HepG2 (cell line): Measurements from ENCODE around the gene ATRN. TPM values are rescaled to one million over a fixed set of nuclear protein-coding genes. Genes with fewer than 3 reads are reported as not detected.

Experiments used
- EP300 ChIP-seq, 3 experiments: sonication (generic) in 1 of 3; formaldehyde crosslinking in 1 of 3; IDR thresholded peaks; 2 replicates each; pipeline versions ENCODE4 v1.5.1 to v1.6.1; 2011 to 2020; ENCODE audit warnings: low read depth in 2 of 3, low read length in 2 of 3, borderline replicate concordance in 1 of 3, improper control_type of control experiment in 1 of 3, mild to moderate bottlenecking in 1 of 3, missing genetic modification reagents in 1 of 3, moderate library complexity in 1 of 3
- NR1H2 ChIP-seq: sonication (generic); formaldehyde crosslinking; IDR thresholded peaks from 2 replicates; pipeline ENCODE4 v1.8.1; 2022; ENCODE audit warnings: low read depth, missing genetic modification reagents, borderline replicate concordance
- RFXANK ChIP-seq: IDR thresholded peaks from 2 replicates; pipeline ENCODE4 v1.6.1; 2016
- ZNF121 ChIP-seq: sonication (generic); formaldehyde crosslinking; IDR thresholded peaks from 2 replicates; pipeline ENCODE4 v1.5.0; 2020; ENCODE audit warnings: mild to moderate bottlenecking, missing genetic modification reagents
- ZNF350 ChIP-seq: sonication (generic); formaldehyde crosslinking; IDR thresholded peaks from 2 replicates; pipeline ENCODE4 v1.4.0; 2020; ENCODE audit warnings: mild to moderate bottlenecking, low read depth, missing genetic modification reagents, borderline replicate concordance
- polyA plus RNA-seq, 8 experiments: library from polyadenylated mRNA; depleted of rRNA in 3 of 8; stranded (reverse) in 7 of 8; unstranded in 1 of 8; fragments of >200 nt; fragmentation: Illumina TruSeq in 4 of 8; extraction: Trizol in 4 of 8; gene quantifications; 2 replicates each; pipeline versions ENCODE4 v1.2.1 to v1.2.3, GENCODE V29; 2011 to 2016; ENCODE audit warnings: low read depth in 4 of 8, missing spikeins in 1 of 8, mixed read lengths in 1 of 8; ENCODE audit not compliant: insufficient read depth in 1 of 8
- total RNA-seq, 5 experiments: library from RNA; depleted of rRNA; stranded (reverse); fragments of >200 nt; fragmentation: Illumina TruSeq; extraction: Trizol; gene quantifications; 2 replicates each; pipeline ENCODE4 v1.2.3, GENCODE V29; 2016; ENCODE audit warnings: low read depth in 1 of 5
- TF ChIP-seq, protein P1 (sequence below): sonication (generic); formaldehyde crosslinking; IDR thresholded peaks from 2 replicates; pipeline ENCODE4 v1.5.0; 2020; ENCODE audit warnings: missing genetic modification reagents
- TF ChIP-seq, protein P2 (sequence below): sonication (generic); formaldehyde crosslinking; IDR thresholded peaks from 2 replicates; pipeline ENCODE4 v1.4.0; 2020; ENCODE audit warnings: missing genetic modification reagents
- TF ChIP-seq, protein P3 (sequence below): IDR thresholded peaks from 2 replicates; pipeline ENCODE4 v1.6.1; 2016
- TF ChIP-seq, protein P4 (sequence below): sonication (generic); formaldehyde crosslinking; IDR thresholded peaks from 2 replicates; pipeline ENCODE4 v1.8.0; 2022; ENCODE audit warnings: mild to moderate bottlenecking, missing genetic modification reagents
- TF ChIP-seq, protein P5 (sequence below): sonication (generic); formaldehyde crosslinking; IDR thresholded peaks from 2 replicates; pipeline ENCODE4 v1.4.0; 2020; ENCODE audit warnings: missing genetic modification reagents

ATRN gene
- total and polyA plus RNA-seq, 2 of the 13 experiments (the other 11 are each of a cell fraction or from before 2014, with no cell fraction given): 44.2 to 81.1 TPM

DNA sequence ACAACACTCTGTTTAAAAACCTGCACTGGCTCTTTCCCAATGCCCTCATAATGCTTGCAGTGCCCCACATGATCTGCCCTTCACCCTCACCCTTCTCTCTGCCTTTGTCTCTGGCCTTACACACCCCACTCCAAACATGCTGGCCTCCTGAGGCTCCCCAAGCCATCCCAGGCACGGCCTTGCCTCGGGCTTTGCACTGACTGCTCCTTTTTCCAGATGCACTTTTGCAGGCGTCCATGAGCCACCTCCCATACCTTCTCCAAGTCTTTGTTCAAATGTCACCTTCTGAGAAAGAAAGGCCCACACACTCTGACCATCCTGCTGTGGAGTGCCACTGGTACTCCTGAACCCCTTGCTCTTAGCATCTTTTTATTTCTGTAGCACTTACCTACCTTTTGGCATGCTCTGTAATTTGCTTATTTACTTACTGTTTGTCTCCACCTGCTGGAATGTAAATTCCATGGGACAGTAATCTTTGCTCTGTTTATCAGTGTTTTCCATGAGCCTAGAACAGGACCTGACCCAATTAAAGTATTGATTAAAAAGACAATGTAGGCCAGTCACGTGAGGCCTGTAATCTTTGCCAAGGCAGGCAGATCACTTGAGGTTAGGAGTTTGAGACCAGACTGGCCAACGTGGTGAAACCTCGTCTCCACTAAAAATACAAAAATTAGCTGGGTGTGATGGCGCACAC is 161.6 kb downstream of the ATRN start (continued):
- TF ChIP-seq, protein P1, sequence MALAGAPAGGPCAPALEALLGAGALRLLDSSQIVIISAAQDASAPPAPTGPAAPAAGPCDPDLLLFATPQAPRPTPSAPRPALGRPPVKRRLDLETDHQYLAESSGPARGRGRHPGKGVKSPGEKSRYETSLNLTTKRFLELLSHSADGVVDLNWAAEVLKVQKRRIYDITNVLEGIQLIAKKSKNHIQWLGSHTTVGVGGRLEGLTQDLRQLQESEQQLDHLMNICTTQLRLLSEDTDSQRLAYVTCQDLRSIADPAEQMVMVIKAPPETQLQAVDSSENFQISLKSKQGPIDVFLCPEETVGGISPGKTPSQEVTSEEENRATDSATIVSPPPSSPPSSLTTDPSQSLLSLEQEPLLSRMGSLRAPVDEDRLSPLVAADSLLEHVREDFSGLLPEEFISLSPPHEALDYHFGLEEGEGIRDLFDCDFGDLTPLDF (CRISPR knock-in tag): no peak
- TF ChIP-seq, protein P2, sequence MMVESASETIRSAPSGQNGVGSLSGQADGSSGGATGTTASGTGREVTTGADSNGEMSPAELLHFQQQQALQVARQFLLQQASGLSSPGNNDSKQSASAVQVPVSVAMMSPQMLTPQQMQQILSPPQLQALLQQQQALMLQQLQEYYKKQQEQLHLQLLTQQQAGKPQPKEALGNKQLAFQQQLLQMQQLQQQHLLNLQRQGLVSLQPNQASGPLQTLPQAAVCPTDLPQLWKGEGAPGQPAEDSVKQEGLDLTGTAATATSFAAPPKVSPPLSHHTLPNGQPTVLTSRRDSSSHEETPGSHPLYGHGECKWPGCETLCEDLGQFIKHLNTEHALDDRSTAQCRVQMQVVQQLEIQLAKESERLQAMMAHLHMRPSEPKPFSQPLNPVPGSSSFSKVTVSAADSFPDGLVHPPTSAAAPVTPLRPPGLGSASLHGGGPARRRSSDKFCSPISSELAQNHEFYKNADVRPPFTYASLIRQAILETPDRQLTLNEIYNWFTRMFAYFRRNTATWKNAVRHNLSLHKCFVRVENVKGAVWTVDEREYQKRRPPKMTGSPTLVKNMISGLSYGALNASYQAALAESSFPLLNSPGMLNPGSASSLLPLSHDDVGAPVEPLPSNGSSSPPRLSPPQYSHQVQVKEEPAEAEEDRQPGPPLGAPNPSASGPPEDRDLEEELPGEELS (CRISPR knock-in tag): 0 out of 2 replicates have a peak, but pooled peaks have one; percentile 14
- TF ChIP-seq, protein P3, sequence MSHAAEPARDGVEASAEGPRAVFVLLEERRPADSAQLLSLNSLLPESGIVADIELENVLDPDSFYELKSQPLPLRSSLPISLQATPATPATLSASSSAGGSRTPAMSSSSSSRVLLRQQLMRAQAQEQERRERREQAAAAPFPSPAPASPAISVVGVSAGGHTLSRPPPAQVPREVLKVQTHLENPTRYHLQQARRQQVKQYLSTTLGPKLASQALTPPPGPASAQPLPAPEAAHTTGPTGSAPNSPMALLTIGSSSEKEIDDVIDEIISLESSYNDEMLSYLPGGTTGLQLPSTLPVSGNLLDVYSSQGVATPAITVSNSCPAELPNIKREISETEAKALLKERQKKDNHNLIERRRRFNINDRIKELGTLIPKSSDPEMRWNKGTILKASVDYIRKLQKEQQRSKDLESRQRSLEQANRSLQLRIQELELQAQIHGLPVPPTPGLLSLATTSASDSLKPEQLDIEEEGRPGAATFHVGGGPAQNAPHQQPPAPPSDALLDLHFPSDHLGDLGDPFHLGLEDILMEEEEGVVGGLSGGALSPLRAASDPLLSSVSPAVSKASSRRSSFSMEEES (CRISPR knock-in tag): no peak
- TF ChIP-seq, protein P4, sequence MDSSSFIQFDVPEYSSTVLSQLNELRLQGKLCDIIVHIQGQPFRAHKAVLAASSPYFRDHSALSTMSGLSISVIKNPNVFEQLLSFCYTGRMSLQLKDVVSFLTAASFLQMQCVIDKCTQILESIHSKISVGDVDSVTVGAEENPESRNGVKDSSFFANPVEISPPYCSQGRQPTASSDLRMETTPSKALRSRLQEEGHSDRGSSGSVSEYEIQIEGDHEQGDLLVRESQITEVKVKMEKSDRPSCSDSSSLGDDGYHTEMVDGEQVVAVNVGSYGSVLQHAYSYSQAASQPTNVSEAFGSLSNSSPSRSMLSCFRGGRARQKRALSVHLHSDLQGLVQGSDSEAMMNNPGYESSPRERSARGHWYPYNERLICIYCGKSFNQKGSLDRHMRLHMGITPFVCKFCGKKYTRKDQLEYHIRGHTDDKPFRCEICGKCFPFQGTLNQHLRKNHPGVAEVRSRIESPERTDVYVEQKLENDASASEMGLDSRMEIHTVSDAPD (CRISPR knock-in tag): no peak
- peak; percentile 75 for TF ChIP-seq ZNF121
- TF ChIP-seq RFXANK (CRISPR knock-in tag): no peak
- 0 out of 2 replicates have a peak, but pooled peaks have one; percentile 42 for TF ChIP-seq NR1H2 (CRISPR knock-in tag)
- no peak for TF ChIP-seq ZNF350 (CRISPR knock-in tag)
- TF ChIP-seq, protein P5, sequence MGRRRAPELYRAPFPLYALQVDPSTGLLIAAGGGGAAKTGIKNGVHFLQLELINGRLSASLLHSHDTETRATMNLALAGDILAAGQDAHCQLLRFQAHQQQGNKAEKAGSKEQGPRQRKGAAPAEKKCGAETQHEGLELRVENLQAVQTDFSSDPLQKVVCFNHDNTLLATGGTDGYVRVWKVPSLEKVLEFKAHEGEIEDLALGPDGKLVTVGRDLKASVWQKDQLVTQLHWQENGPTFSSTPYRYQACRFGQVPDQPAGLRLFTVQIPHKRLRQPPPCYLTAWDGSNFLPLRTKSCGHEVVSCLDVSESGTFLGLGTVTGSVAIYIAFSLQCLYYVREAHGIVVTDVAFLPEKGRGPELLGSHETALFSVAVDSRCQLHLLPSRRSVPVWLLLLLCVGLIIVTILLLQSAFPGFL (CRISPR knock-in tag): no peak
- TF ChIP-seq EP300 (IDR thresholded peaks at IDR 0.05; ENCODE audit: low read depth in 2 of 2, low read length in 2 of 2): no peak
- TF ChIP-seq EP300 (CRISPR knock-in tag; IDR thresholded peaks at IDR 0.05; ENCODE audit: borderline replicate concordance): no peak
